Fibroblast of lung (primary cell): ENCODE results near the gene CCL15. TPM values are rescaled to one million over a fixed set of nuclear protein-coding genes. Genes with fewer than 3 reads are reported as not detected.
"Not testable (repeated sequence)": the region's sequence is repeated elsewhere in the genome, so short reads cannot be mapped to it uniquely, and the experiment has no call there.

ENCODE experiments used
- DNase-seq, 2 donors: peaks; one replicate each; pipeline versions ENCODE4 v3.0.0 to v3.0.0-alpha.2; 2010; ENCODE audit warnings: low read depth in 2 of 2
- H2AFZ ChIP-seq: 2 replicates; pipeline ENCODE4 v1.5.1; 2012; ENCODE audit warnings: low read length, control low read depth, inconsistent platforms
- H3K27ac ChIP-seq: 2 replicates; pipeline ENCODE4 v1.5.1; 2011; ENCODE audit warnings: low read length, control low read depth; ENCODE audit not compliant: insufficient read depth
- H3K27me3 ChIP-seq: 2 replicates; pipeline ENCODE4 v1.5.1; 2011; ENCODE audit warnings: mild to moderate bottlenecking, low read length; ENCODE audit not compliant: control insufficient read depth, insufficient read depth
- H3K36me3 ChIP-seq: 2 replicates; pipeline ENCODE4 v1.5.1; 2011; ENCODE audit warnings: low read length; ENCODE audit not compliant: control insufficient read depth, insufficient read depth
- H3K4me1 ChIP-seq: 2 replicates; pipeline ENCODE4 v1.5.1; 2011; ENCODE audit warnings: low read length; ENCODE audit not compliant: control insufficient read depth, insufficient read depth; ENCODE audit errors: extremely low read depth
- H3K4me2 ChIP-seq: 2 replicates; pipeline ENCODE4 v1.5.1; 2011; ENCODE audit warnings: low read length, control low read depth; ENCODE audit not compliant: insufficient read depth; ENCODE audit errors: extremely low read depth
- H3K4me3 ChIP-seq, 4 experiments: fragments of 200-600 bp in 1 of 4; sonication (generic) in 1 of 4; replicated peaks in 1 of 4; 2 replicates each; pipeline ENCODE4 v1.5.1; 2011 to 2016; ENCODE audit warnings: low read length in 4 of 4, low read depth in 3 of 4, mild to moderate bottlenecking in 3 of 4, control low read depth in 2 of 4, inconsistent platforms in 1 of 4, mixed read lengths in 1 of 4; ENCODE audit not compliant: insufficient read depth in 1 of 4; ENCODE audit errors: control extremely low read depth in 1 of 4
- H3K79me2 ChIP-seq: 2 replicates; pipeline ENCODE4 v1.5.1; 2012; ENCODE audit warnings: mild to moderate bottlenecking, low read length, inconsistent platforms; ENCODE audit not compliant: control insufficient read depth, insufficient read depth
- H3K9ac ChIP-seq: 2 replicates; pipeline ENCODE4 v1.5.1; 2011; ENCODE audit warnings: mild to moderate bottlenecking, low read length, control low read depth; ENCODE audit not compliant: insufficient read depth
- H3K9me3 ChIP-seq: 2 replicates; pipeline ENCODE4 v1.5.1; 2012; ENCODE audit warnings: low read depth, low read length; ENCODE audit not compliant: control insufficient read depth, insufficient read depth
- H4K20me1 ChIP-seq: 2 replicates; pipeline ENCODE4 v1.5.1; 2011; ENCODE audit warnings: low read length; ENCODE audit not compliant: control insufficient read depth, insufficient read depth; ENCODE audit errors: extremely low read depth
- CTCF ChIP-seq, 2 donors: IDR thresholded peaks in 1 of 2; conservative IDR thresholded peaks in 1 of 2; 1 replicate in 1 of 2; 2 replicates in 1 of 2; pipeline ENCODE4 v1.5.1; 2011 to 2012; ENCODE audit warnings: low read length in 2 of 2, control low read depth in 1 of 2, inconsistent platforms in 1 of 2, low read depth in 1 of 2, mild to moderate bottlenecking in 1 of 2
- EZH2 ChIP-seq: IDR thresholded peaks from 2 replicates; pipeline ENCODE4 v1.5.1; 2012; ENCODE audit warnings: low read length, control low read depth, mild to moderate bottlenecking; ENCODE audit errors: missing control alignments
- polyA plus RNA-seq, 2 donors: library from polyadenylated mRNA; depleted of rRNA in 1 of 2; stranded (reverse) in 1 of 2; unstranded in 1 of 2; fragments of >200 nt; gene quantifications; 2 replicates each; pipeline ENCODE4 v1.2.1, GENCODE V29; 2011 to 2012; ENCODE audit warnings: missing spikeins in 1 of 2
- total RNA-seq: library from RNA; depleted of rRNA; stranded (reverse); fragments of >200 nt; gene quantifications from 2 replicates; pipeline ENCODE4 v1.2.1, GENCODE V29; 2014

The CCL15 gene
- total and polyA plus RNA-seq, 2 donors (not counting 1 experiment from before 2014, with no cell fraction given): not detected

GRCh38 chr17:36000732-36001109, 632 bp downstream of the CCL15 start:
- Histone ChIP-seq H3K79me2 (no peaks in the 10 kb centered on the region), H3K27me3 (no peaks in the 10 kb centered on the region), H3K4me1 (no peaks in the 10 kb centered on the region), H3K9me3 (no peaks in the 10 kb centered on the region), H4K20me1 (no peaks in the 10 kb centered on the region), H2AFZ (no peak overlapping the region), H3K4me2 (no peak overlapping the region), H3K27ac (no peak overlapping the region), H3K9ac (no peak overlapping the region), H3K4me3 (no peak overlapping the region), H3K36me3 (no peaks in the 10 kb centered on the region)
- no peak for DNase-seq
- TF ChIP-seq CTCF (conservative IDR thresholded peaks at IDR 0.05 in 1 of 2, IDR thresholded peaks at IDR 0.05 in 1 of 2; ENCODE audit: low read depth in 1 of 2, low read length in 2 of 2) (no peak), EZH2 (no peak)

GRCh38 chr17:35998756-35999155, 2.6 kb downstream of the CCL15 start:
- no peaks in the 10 kb centered on the region for H4K20me1 ChIP-seq
- H3K36me3 ChIP-seq: no peaks in the 10 kb centered on the region
- no peak for TF ChIP-seq EZH2
- TF ChIP-seq CTCF (conservative IDR thresholded peaks at IDR 0.05 in 1 of 2, IDR thresholded peaks at IDR 0.05 in 1 of 2; ENCODE audit: low read depth in 1 of 2, low read length in 2 of 2): no peak
- H3K9me3 ChIP-seq: no peaks in the 10 kb centered on the region
- no peaks in the 10 kb centered on the region for H3K4me1 ChIP-seq
- H3K27ac ChIP-seq: no peak overlapping the region
- H3K4me3 ChIP-seq: no peak overlapping the region
- no peaks in the 10 kb centered on the region for H3K79me2 ChIP-seq
- DNase-seq: no peak
- H2AFZ ChIP-seq: no peak overlapping the region
- no peak overlapping the region for H3K4me2 ChIP-seq
- no peak overlapping the region for H3K9ac ChIP-seq
- no peaks in the 10 kb centered on the region for H3K27me3 ChIP-seq

GRCh38 chr17:35998018-35998545, 3.3 kb downstream of the CCL15 start:
- no peak for TF ChIP-seq CTCF (conservative IDR thresholded peaks at IDR 0.05 in 1 of 2, IDR thresholded peaks at IDR 0.05 in 1 of 2; ENCODE audit: low read depth in 1 of 2, low read length in 2 of 2)
- no peak for TF ChIP-seq EZH2
- no peak overlapping the region for H3K4me3 ChIP-seq

GRCh38 chr17:35995346-35995745, 6.0 kb downstream of the CCL15 start:
- H3K27me3 ChIP-seq, H3K27ac ChIP-seq, H3K79me2 ChIP-seq, H3K36me3 ChIP-seq, H3K4me1 ChIP-seq, H3K9ac ChIP-seq, H4K20me1 ChIP-seq, DNase-seq, H3K9me3 ChIP-seq, H3K4me2 ChIP-seq, H2AFZ ChIP-seq, H3K4me3 ChIP-seq: not testable (repeated sequence)

More at GRCh38 chr17:35998018-35998545, 3.3 kb downstream of the CCL15 start:
- Histone ChIP-seq H3K9ac (no peak overlapping the region), H4K20me1 (no peaks in the 10 kb centered on the region), H3K4me2 (no peak overlapping the region), H2AFZ (no peak overlapping the region), H3K9me3 (no peaks in the 10 kb centered on the region), H3K79me2 (no peaks in the 10 kb centered on the region), H3K4me1 (no peaks in the 10 kb centered on the region), H3K27me3 (no peaks in the 10 kb centered on the region), H3K36me3 (no peaks in the 10 kb centered on the region), H3K27ac (no peak overlapping the region)
- no peak for DNase-seq
